SK-N-MC (cell line): ENCODE data around the gene OLFML2A.

ENCODE experiments used
- EZH2 ChIP-seq: fragments of 200-600 bp; sonication (generic); IDR thresholded peaks from one replicate; pipeline ENCODE4 v1.6.1; 2017; ENCODE audit warnings: antibody characterized with exemption
- POLR2AphosphoS5 ChIP-seq: IDR thresholded peaks from 2 replicates; pipeline ENCODE4 v1.6.1; 2012; ENCODE audit warnings: mild to moderate bottlenecking, low read depth, low read length, borderline replicate concordance

- no peak for TF ChIP-seq EZH2
- no peak for TF ChIP-seq POLR2AphosphoS5
Observed at GRCh38 chr9:124828489-124829333, 51.8 kb downstream of the OLFML2A start.
